ENCODE data around the gene AOX1. TPM values are rescaled to one million over a fixed set of nuclear protein-coding genes. Genes with fewer than 3 reads are reported as not detected.

AOX1 gene
- total and polyA plus RNA-seq, 9 of the 15 experiments (the other 6 are each of a cell fraction or from before 2014, with no cell fraction given), result 0.10 to 0.55 (median 0.20) TPM; not detected in 6

DNA sequence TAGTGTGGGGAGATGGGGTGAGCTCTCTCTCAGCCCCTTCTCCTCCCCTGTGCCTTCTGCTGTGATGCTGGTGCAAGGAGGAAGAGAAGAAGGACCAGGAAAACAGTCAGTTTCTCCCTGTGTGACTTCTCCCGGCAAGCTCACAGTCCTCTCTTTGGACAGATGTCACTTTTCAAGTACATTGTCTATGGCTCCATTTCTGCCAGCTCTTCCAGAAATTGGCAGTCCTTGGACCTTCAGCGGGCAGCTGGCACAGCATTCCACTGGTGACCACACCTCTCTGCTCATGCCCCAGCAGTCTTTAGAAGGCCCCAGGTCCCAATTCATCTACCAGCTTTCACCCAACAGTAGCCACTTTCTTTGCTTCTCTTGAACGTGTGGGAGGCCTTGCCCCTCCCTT lies 63.9 kb downstream of the AOX1 start:
- CTCF ChIA-PET (ENCODE audit: low intra/inter-chr PET ratio), result no interaction called here
- WGBS (ENCODE audit: insufficient coverage, low coverage, missing lambda C conversion rate), result 25% methylated on average over 2 of the region's 3 CpGs
- Histone ChIP-seq H3K79me2 (ENCODE audit: control insufficient read depth, insufficient read depth, low read length) (no peaks in the 10 kb centered on the region), H3K9me1 (ENCODE audit: control insufficient read depth, insufficient read depth, low read length) (no peaks in the 10 kb centered on the region), H2AFZ (ENCODE audit: low read depth, low read length) (peak overlapping the region; percentile 69), H3K4me2 (ENCODE audit: insufficient read depth, low read length) (no peak overlapping the region), H3K9me3 (replicated peaks; ENCODE audit: control insufficient read depth, insufficient read depth, low read depth, low read length) (no peaks in the 10 kb centered on the region), H3K27ac (ENCODE audit: extremely low read depth, low read depth, low read length) (no peak overlapping the region), H3K36me3 (ENCODE audit: control insufficient read depth, insufficient read depth, low read length) (no peaks in the 10 kb centered on the region), H3K9ac (ENCODE audit: insufficient read depth in 1 of 2, low read depth in 2 of 2, low read length in 2 of 2) (no peak overlapping the region), H4K20me1 (replicated peaks; ENCODE audit: control insufficient read depth, insufficient read depth, low read length) (no peaks in the 10 kb centered on the region), H3K4me3 (no peak overlapping the region), H3K27me3 (ENCODE audit: control insufficient read depth in 2 of 2, insufficient read depth in 2 of 2, low read length in 2 of 2) (no peaks in the 10 kb centered on the region), H3K4me1 (replicated peaks in 1 of 2; ENCODE audit: control insufficient read depth in 2 of 2, insufficient read depth in 2 of 2, low read length in 2 of 2) (peaks cover 0 to 7% of the 10 kb centered on the region in 2 experiments; a peak in 2 of 5 replicates)
- ATAC-seq, result no peak
- BruUV-seq (replicated peaks), result no TSS peak
- intact Hi-C loops (cut with micrococcal nuclease) (no loop called here), in situ Hi-C loops (cut with MboI) (no loop called here)
- POLR2A ChIA-PET, result interaction anchor here (0.5 kb wide), 1 partner anchor 17 kb away, joined by 3 read pairs; no protein-coding TSS in a partner anchor
- TF ChIP-seq ZNF124 (CRISPR knock-in tag; IDR thresholded peaks at IDR 0.05) (no peak), SETDB1 (IDR thresholded peaks at IDR 0.05; ENCODE audit: low read length) (no peak), OTX1 (CRISPR knock-in tag; IDR thresholded peaks at IDR 0.05) (no peak), ATF1 (CRISPR knock-in tag; IDR thresholded peaks at IDR 0.05) (no peak), ATF1 (tag; IDR thresholded peaks at IDR 0.05) (no peak), BRCA1 (IDR thresholded peaks at IDR 0.05) (no peak), BRCA1 (CRISPR knock-in tag; IDR thresholded peaks at IDR 0.05) (no peak), EZH2 (IDR thresholded peaks at IDR 0.05; ENCODE audit: borderline replicate concordance, low read depth, low read length) (no peak), PML (IDR thresholded peaks at IDR 0.05; ENCODE audit: low read length) (no peak), GATAD2A (IDR thresholded peaks at IDR 0.05) (no peak), KHSRP (IDR thresholded peaks at IDR 0.05) (no peak)
- TF ChIP-seq, protein P1, sequence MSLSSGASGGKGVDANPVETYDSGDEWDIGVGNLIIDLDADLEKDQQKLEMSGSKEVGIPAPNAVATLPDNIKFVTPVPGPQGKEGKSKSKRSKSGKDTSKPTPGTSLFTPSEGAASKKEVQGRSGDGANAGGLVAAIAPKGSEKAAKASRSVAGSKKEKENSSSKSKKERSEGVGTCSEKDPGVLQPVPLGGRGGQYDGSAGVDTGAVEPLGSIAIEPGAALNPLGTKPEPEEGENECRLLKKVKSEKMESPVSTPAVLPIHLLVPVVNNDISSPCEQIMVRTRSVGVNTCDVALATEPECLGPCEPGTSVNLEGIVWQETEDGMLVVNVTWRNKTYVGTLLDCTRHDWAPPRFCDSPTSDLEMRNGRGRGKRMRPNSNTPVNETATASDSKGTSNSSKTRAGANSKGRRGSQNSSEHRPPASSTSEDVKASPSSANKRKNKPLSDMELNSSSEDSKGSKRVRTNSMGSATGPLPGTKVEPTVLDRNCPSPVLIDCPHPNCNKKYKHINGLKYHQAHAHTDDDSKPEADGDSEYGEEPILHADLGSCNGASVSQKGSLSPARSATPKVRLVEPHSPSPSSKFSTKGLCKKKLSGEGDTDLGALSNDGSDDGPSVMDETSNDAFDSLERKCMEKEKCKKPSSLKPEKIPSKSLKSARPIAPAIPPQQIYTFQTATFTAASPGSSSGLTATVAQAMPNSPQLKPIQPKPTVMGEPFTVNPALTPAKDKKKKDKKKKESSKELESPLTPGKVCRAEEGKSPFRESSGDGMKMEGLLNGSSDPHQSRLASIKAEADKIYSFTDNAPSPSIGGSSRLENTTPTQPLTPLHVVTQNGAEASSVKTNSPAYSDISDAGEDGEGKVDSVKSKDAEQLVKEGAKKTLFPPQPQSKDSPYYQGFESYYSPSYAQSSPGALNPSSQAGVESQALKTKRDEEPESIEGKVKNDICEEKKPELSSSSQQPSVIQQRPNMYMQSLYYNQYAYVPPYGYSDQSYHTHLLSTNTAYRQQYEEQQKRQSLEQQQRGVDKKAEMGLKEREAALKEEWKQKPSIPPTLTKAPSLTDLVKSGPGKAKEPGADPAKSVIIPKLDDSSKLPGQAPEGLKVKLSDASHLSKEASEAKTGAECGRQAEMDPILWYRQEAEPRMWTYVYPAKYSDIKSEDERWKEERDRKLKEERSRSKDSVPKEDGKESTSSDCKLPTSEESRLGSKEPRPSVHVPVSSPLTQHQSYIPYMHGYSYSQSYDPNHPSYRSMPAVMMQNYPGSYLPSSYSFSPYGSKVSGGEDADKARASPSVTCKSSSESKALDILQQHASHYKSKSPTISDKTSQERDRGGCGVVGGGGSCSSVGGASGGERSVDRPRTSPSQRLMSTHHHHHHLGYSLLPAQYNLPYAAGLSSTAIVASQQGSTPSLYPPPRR (CRISPR knock-in tag; IDR thresholded peaks at IDR 0.05; ENCODE audit: borderline replicate concordance), result no peak
- TF ChIP-seq, protein P2, sequence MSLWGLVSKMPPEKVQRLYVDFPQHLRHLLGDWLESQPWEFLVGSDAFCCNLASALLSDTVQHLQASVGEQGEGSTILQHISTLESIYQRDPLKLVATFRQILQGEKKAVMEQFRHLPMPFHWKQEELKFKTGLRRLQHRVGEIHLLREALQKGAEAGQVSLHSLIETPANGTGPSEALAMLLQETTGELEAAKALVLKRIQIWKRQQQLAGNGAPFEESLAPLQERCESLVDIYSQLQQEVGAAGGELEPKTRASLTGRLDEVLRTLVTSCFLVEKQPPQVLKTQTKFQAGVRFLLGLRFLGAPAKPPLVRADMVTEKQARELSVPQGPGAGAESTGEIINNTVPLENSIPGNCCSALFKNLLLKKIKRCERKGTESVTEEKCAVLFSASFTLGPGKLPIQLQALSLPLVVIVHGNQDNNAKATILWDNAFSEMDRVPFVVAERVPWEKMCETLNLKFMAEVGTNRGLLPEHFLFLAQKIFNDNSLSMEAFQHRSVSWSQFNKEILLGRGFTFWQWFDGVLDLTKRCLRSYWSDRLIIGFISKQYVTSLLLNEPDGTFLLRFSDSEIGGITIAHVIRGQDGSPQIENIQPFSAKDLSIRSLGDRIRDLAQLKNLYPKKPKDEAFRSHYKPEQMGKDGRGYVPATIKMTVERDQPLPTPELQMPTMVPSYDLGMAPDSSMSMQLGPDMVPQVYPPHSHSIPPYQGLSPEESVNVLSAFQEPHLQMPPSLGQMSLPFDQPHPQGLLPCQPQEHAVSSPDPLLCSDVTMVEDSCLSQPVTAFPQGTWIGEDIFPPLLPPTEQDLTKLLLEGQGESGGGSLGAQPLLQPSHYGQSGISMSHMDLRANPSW (CRISPR knock-in tag; IDR thresholded peaks at IDR 0.05), result no peak
- DNase-seq (ENCODE audit: extremely low read depth in 1 of 4, low spot score in 3 of 4), result no peak
- FAIRE-seq, result no peak

Data from K562 (cell line).